ENCODE measurements around the gene TASP1. TPM values are rescaled to one million over a fixed set of nuclear protein-coding genes. Genes with fewer than 3 reads are reported as not detected.

The TASP1 gene
- total RNA-seq, 1 experiment from 2014 or later = 27.4 TPM

GRCh38 chr20:13656721-13657368 lies 18.1 kb upstream of the TASP1 start:
- Mint-ChIP-seq H3K4me3 (ENCODE audit: unreplicated experiment) (no peak overlapping the region), H3K27ac (ENCODE audit: unreplicated experiment) (no peak overlapping the region), H3K9me3 (ENCODE audit: unreplicated experiment) (no peaks in the 10 kb centered on the region), H3K27me3 (ENCODE audit: insufficient read depth, unreplicated experiment) (no peaks in the 10 kb centered on the region), H3K36me3 (ENCODE audit: insufficient read depth, unreplicated experiment) (no peaks in the 10 kb centered on the region), H3K4me1 (ENCODE audit: low read depth, unreplicated experiment) (no peaks in the 10 kb centered on the region)
- intact Hi-C loops (cut with micrococcal nuclease; ENCODE audit: unreplicated experiment) = no loop called here
- Histone ChIP-seq H3K9me3 (no peaks in the 10 kb centered on the region), H3K4me1 (no peaks in the 10 kb centered on the region), H3K27me3 (replicated peaks; ENCODE audit: control insufficient read depth, insufficient read depth, low read length) (no peaks in the 10 kb centered on the region), H3K36me3 (ENCODE audit: control insufficient read depth, insufficient read depth, low read length) (no peaks in the 10 kb centered on the region), H3K4me3 (ENCODE audit: low read depth, low read length) (no peak overlapping the region)
- ChIA-PET CTCF (no interaction called here), POLR2A (no interaction called here)
- no TSS peak for BruUV-seq (replicated peaks)
- DNase-seq = no peak
- TF ChIP-seq CTCF (IDR thresholded peaks at IDR 0.05; ENCODE audit: insufficient read depth in 1 of 2, low read depth in 1 of 2, low read length in 1 of 2, severe bottlenecking in 1 of 2, unreplicated experiment in 1 of 2) = no peak

GRCh38 chr20:13654463-13655023 lies 15.8 kb upstream of the TASP1 start:
- Histone ChIP-seq H3K4me3 (ENCODE audit: low read depth, low read length) (no peak overlapping the region), H3K36me3 (ENCODE audit: control insufficient read depth, insufficient read depth, low read length) (no peaks in the 10 kb centered on the region), H3K4me1 (no peaks in the 10 kb centered on the region), H3K9me3 (no peaks in the 10 kb centered on the region), H3K27me3 (replicated peaks; ENCODE audit: control insufficient read depth, insufficient read depth, low read length) (no peaks in the 10 kb centered on the region)
- Mint-ChIP-seq H3K4me1 (ENCODE audit: low read depth, unreplicated experiment) (peaks cover 6% of the 10 kb centered on the region), H3K4me3 (ENCODE audit: unreplicated experiment) (no peak overlapping the region), H3K27me3 (ENCODE audit: insufficient read depth, unreplicated experiment) (no peaks in the 10 kb centered on the region), H3K27ac (ENCODE audit: unreplicated experiment) (no peak overlapping the region), H3K36me3 (ENCODE audit: insufficient read depth, unreplicated experiment) (no peaks in the 10 kb centered on the region), H3K9me3 (ENCODE audit: unreplicated experiment) (no peaks in the 10 kb centered on the region)
- no peak for DNase-seq
- BruUV-seq (replicated peaks) = no TSS peak
- intact Hi-C loops (cut with micrococcal nuclease; ENCODE audit: unreplicated experiment) = no loop called here
- TF ChIP-seq CTCF (IDR thresholded peaks at IDR 0.05; ENCODE audit: insufficient read depth in 1 of 2, low read depth in 1 of 2, low read length in 1 of 2, severe bottlenecking in 1 of 2, unreplicated experiment in 1 of 2) = no peak
- POLR2A ChIA-PET = no interaction called here
- CTCF ChIA-PET = no interaction called here

- H3K4me1 ChIP-seq = no peaks in the 10 kb centered on the region
- POLR2A ChIA-PET = no interaction called here
These were observed 11.7 kb upstream of the TASP1 start for GRCh38 chr20:13650474-13650873.

More at GRCh38 chr20:13650474-13650873, 11.7 kb upstream of the TASP1 start:
- Mint-ChIP-seq H3K36me3 (ENCODE audit: insufficient read depth, unreplicated experiment) (no peaks in the 10 kb centered on the region), H3K9me3 (ENCODE audit: unreplicated experiment) (no peaks in the 10 kb centered on the region), H3K27me3 (ENCODE audit: insufficient read depth, unreplicated experiment) (no peaks in the 10 kb centered on the region), H3K4me1 (ENCODE audit: low read depth, unreplicated experiment) (peaks cover 6% of the 10 kb centered on the region), H3K4me3 (ENCODE audit: unreplicated experiment) (no peak overlapping the region), H3K27ac (ENCODE audit: unreplicated experiment) (no peak overlapping the region)
- CTCF ChIA-PET = no interaction called here
- DNase-seq = no peak
- H3K4me3 ChIP-seq (ENCODE audit: low read depth, low read length) = no peak overlapping the region
- H3K27me3 ChIP-seq (replicated peaks; ENCODE audit: control insufficient read depth, insufficient read depth, low read length) = no peaks in the 10 kb centered on the region
- no TSS peak for BruUV-seq (replicated peaks)
- intact Hi-C loops (cut with micrococcal nuclease; ENCODE audit: unreplicated experiment) = no loop called here
- H3K36me3 ChIP-seq (ENCODE audit: control insufficient read depth, insufficient read depth, low read length) = no peaks in the 10 kb centered on the region
- no peak for TF ChIP-seq CTCF (IDR thresholded peaks at IDR 0.05; ENCODE audit: insufficient read depth in 1 of 2, low read depth in 1 of 2, low read length in 1 of 2, severe bottlenecking in 1 of 2, unreplicated experiment in 1 of 2)
- no peaks in the 10 kb centered on the region for H3K9me3 ChIP-seq

All from Caco-2 (cell line).